NCI-H2029 treated with DMSO at 0.1 percent for 48 hours (cell line): ENCODE data around the gene CDKAL1.
"Not testable (repeated sequence)": the region's sequence is repeated elsewhere in the genome, so short reads cannot be mapped to it uniquely, and the experiment has no call there.

Experiments used
- DNase-seq: peaks from one replicate; lab custom pipeline; 2025; lab: John Stamatoyannopoulos, UW

CDKAL1 gene

GRCh38 chr6:21074484-21074883 lies 540.2 kb downstream of the CDKAL1 start:
- no peak for DNase-seq

GRCh38 chr6:21075986-21076385 lies 541.7 kb downstream of the CDKAL1 start:
- DNase-seq, result no peak

GRCh38 chr6:21078497-21078896 lies 544.2 kb downstream of the CDKAL1 start:
- no peak for DNase-seq

- peak; percentile 68 for DNase-seq
Observed at GRCh38 chr6:21079468-21080048, 545.3 kb downstream of the CDKAL1 start.

- no peak for DNase-seq
Observed at GRCh38 chr6:21080221-21080620, 546.0 kb downstream of the CDKAL1 start.

- no peak for DNase-seq
Observed at GRCh38 chr6:21082091-21082490, 547.8 kb downstream of the CDKAL1 start.

- DNase-seq, result no peak
Observed at GRCh38 chr6:21083708-21084107, 549.5 kb downstream of the CDKAL1 start.

GRCh38 chr6:21084656-21085055 lies 550.4 kb downstream of the CDKAL1 start:
- no peak for DNase-seq

GRCh38 chr6:21085211-21085610 lies 551.0 kb downstream of the CDKAL1 start:
- no peak for DNase-seq

- no peak for DNase-seq
Observed at GRCh38 chr6:21085643-21086042, 551.4 kb downstream of the CDKAL1 start.

- DNase-seq, result no peak
Observed at GRCh38 chr6:21087188-21087587, 552.9 kb downstream of the CDKAL1 start.

GRCh38 chr6:21091411-21091810 lies 557.2 kb downstream of the CDKAL1 start:
- DNase-seq, result peak; percentile 74

- DNase-seq, result not testable (repeated sequence)
Observed at GRCh38 chr6:21092231-21092772, 558.0 kb downstream of the CDKAL1 start.

- DNase-seq, result no peak
Observed at GRCh38 chr6:21095462-21095861, 561.2 kb downstream of the CDKAL1 start.

GRCh38 chr6:21098134-21098533 lies 563.9 kb downstream of the CDKAL1 start:
- DNase-seq, result no peak

GRCh38 chr6:21098744-21099143 lies 564.5 kb downstream of the CDKAL1 start:
- peak; percentile 33 for DNase-seq

GRCh38 chr6:21099338-21100314 lies 565.4 kb downstream of the CDKAL1 start:
- DNase-seq, result no peak

- no peak for DNase-seq
Observed at GRCh38 chr6:21100991-21101390, 566.7 kb downstream of the CDKAL1 start.

GRCh38 chr6:21101694-21102093 lies 567.4 kb downstream of the CDKAL1 start:
- DNase-seq, result peak; percentile 99

- peak; percentile 72 for DNase-seq
Observed at GRCh38 chr6:21102201-21102600, 567.9 kb downstream of the CDKAL1 start.

- DNase-seq, result no peak
Observed at GRCh38 chr6:21102624-21103023, 568.4 kb downstream of the CDKAL1 start.

- DNase-seq, result peak; percentile 95
Observed at GRCh38 chr6:21103626-21104224, 569.5 kb downstream of the CDKAL1 start.

GRCh38 chr6:21104288-21104687 lies 570.0 kb downstream of the CDKAL1 start:
- no peak for DNase-seq
